Spleen (tissue), 11 donors: ENCODE data around the gene DYSF. TPM values are rescaled to one million over a fixed set of nuclear protein-coding genes. Genes with fewer than 3 reads are reported as not detected.

Source experiments
- DNase-seq: peaks from one replicate; pipeline ENCODE4 v3.0.0-alpha.2; 2020
- H3K27ac ChIP-seq, 8 donors: fragments of 200-600 bp; sonication (generic) in 7 of 8; 1 replicate in 4 of 8; 2 replicates in 4 of 8; pipeline versions ENCODE4 v1.5.0 to v1.8.0; 2016 to 2021; ENCODE audit warnings: inconsistent platforms in 4 of 8, mild to moderate bottlenecking in 4 of 8, moderate library complexity in 1 of 8
- H3K27me3 ChIP-seq, 7 donors: fragments of 200-600 bp; sonication (generic) in 6 of 7; replicated peaks in 1 of 7; 1 replicate in 4 of 7; 2 replicates in 3 of 7; pipeline versions ENCODE4 v1.5.0 to v1.8.0; 2016 to 2021; ENCODE audit warnings: inconsistent platforms in 3 of 7, mild to moderate bottlenecking in 1 of 7
- H3K36me3 ChIP-seq, 6 donors: fragments of 200-600 bp; sonication (generic) in 5 of 6; 1 replicate in 4 of 6; 2 replicates in 2 of 6; pipeline versions ENCODE4 v1.5.0 to v1.8.0; 2016 to 2021; ENCODE audit warnings: inconsistent platforms in 2 of 6
- H3K4me1 ChIP-seq, 6 donors: fragments of 200-600 bp; sonication (generic) in 5 of 6; 1 replicate in 3 of 6; 2 replicates in 3 of 6; pipeline versions ENCODE4 v1.5.0 to v1.8.0; 2016 to 2021; ENCODE audit warnings: inconsistent platforms in 3 of 6
- H3K4me3 ChIP-seq, 8 donors: fragments of 200-600 bp; sonication (generic) in 7 of 8; 1 replicate in 4 of 8; 2 replicates in 4 of 8; pipeline versions ENCODE4 v1.5.0 to v1.8.0; 2016 to 2021; ENCODE audit warnings: inconsistent platforms in 4 of 8, mild to moderate bottlenecking in 4 of 8, moderate library complexity in 2 of 8
- H3K9me3 ChIP-seq, 8 donors: fragments of 200-600 bp; sonication (generic) in 7 of 8; 1 replicate in 4 of 8; 2 replicates in 4 of 8; pipeline versions ENCODE4 v1.5.0 to v1.8.0; 2016 to 2021; ENCODE audit warnings: inconsistent platforms in 4 of 8
- POLR2A ChIP-seq, 3 donors: fragments of 450-650 bp; IDR thresholded peaks; one replicate each; pipeline ENCODE4 v1.5.1; 2017; ENCODE audit warnings: antibody characterized with exemption in 3 of 3, mild to moderate bottlenecking in 1 of 3
- POLR2AphosphoS5 ChIP-seq, 3 donors: sonication (generic); formaldehyde crosslinking; IDR thresholded peaks; one replicate each; pipeline ENCODE4 v1.5.1; 2017; ENCODE audit warnings: antibody characterized with exemption in 3 of 3
- WGBS, 5 donors: extraction: QIAGEN DNeasy Blood & Tissue Kit in 3 of 5; methylation state at CpG; one replicate each; pipeline versions ENCODE4 v1.1.5 to v1.1.7; 2013 to 2018; 5-methylcytosine and 5-hydroxymethylcytosine counted together
- intact Hi-C: fragments of 100-400 bp; cut with DNase I; formaldehyde crosslinking; loops from one replicate; pipeline ENCODE4 v1.15.0; 2023; ENCODE audit warnings: low total_unique reads
- polyA plus RNA-seq, 3 donors: library from polyadenylated mRNA; stranded (reverse); fragments of 200-250 nt; gene quantifications; one replicate each; pipeline ENCODE4 v1.2.1, GENCODE V29; 2013
- total RNA-seq, 7 donors: library from RNA; depleted of rRNA in 3 of 7; stranded (reverse); fragments of >200 nt in 3 of 7; fragmentation: NEBNext Ultra II Directional in 4 of 7; extraction: Animal tissue kit (Norgen Biotek cat#: 25700) in 4 of 7; gene quantifications; one replicate each; pipeline versions ENCODE4 v1.1.0 to v1.2.1, GENCODE V29; 2016 to 2021
- TF ChIP-seq, protein P1 (sequence below), 11 experiments: fragments of 200-600 bp in 7 of 11; fragments of 450-650 bp in 4 of 11; sonication (generic) in 4 of 11; IDR thresholded peaks in 8 of 11; conservative IDR thresholded peaks in 3 of 11; 1 replicate in 7 of 11; 2 replicates in 4 of 11; pipeline versions ENCODE4 v1.4.0 to v1.8.0; 2016 to 2021; ENCODE audit warnings: antibody characterized with exemption in 11 of 11, inconsistent platforms in 4 of 11, mild to moderate bottlenecking in 1 of 11
- donor health status: healthy with polysubstance abuse.
- donor health status: DM: no; HTN: no; CAD: no; lungs with moderate emphysema.
- donor health status: DM: no; HTN: no; CAD: no.
- donor health status: Bipolar disorder and iron deficiency.
- donor health status: healthy.
- donor health status: DM: no; HTN: no; CAD: no.
- donor health status: DM: yes; HTN: yes; CAD: no.

The DYSF gene
- total and polyA plus RNA-seq, 10 donors = 4.0 to 287 (median 124) TPM

DNA sequence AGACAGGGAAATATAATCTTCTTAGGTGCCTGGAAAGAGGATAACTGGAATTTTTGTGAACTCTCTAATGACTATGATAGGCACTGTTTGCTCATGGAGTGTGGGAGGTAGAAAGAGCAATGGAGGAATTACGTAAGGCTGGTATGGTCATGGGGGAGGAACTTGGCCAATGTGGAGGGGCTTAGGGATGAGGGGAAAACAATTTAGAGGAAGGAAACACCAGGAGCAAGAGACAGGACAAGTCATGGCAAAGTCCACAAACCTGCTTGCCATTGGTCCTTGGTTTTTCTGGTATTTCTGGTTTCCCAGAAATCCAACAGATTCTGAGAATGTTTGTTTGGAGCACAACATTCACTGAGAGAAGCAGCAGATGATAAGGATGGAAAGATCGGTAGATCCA is 274.2 kb downstream of the DYSF start:
- WGBS, 5 donors = 79 to 89% (median 88%) methylated on average over 2 of the region's 2 CpGs
- H3K27ac ChIP-seq = no peak overlapping the region
- no peaks in the 10 kb centered on the region for H3K27me3 ChIP-seq
- no peaks in the 10 kb centered on the region for H3K4me1 ChIP-seq
- DNase-seq = no peak
- TF ChIP-seq POLR2AphosphoS5 (IDR thresholded peaks at IDR 0.05) = no peak
- TF ChIP-seq POLR2A (IDR thresholded peaks at IDR 0.05) = no peak
- TF ChIP-seq, protein P1, sequence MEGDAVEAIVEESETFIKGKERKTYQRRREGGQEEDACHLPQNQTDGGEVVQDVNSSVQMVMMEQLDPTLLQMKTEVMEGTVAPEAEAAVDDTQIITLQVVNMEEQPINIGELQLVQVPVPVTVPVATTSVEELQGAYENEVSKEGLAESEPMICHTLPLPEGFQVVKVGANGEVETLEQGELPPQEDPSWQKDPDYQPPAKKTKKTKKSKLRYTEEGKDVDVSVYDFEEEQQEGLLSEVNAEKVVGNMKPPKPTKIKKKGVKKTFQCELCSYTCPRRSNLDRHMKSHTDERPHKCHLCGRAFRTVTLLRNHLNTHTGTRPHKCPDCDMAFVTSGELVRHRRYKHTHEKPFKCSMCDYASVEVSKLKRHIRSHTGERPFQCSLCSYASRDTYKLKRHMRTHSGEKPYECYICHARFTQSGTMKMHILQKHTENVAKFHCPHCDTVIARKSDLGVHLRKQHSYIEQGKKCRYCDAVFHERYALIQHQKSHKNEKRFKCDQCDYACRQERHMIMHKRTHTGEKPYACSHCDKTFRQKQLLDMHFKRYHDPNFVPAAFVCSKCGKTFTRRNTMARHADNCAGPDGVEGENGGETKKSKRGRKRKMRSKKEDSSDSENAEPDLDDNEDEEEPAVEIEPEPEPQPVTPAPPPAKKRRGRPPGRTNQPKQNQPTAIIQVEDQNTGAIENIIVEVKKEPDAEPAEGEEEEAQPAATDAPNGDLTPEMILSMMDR (IDR thresholded peaks at IDR 0.05 in 8 of 11, conservative IDR thresholded peaks at IDR 0.05 in 3 of 11) = no peak
- intact Hi-C loops = no loop called here
- H3K4me3 ChIP-seq = no peak overlapping the region
- H3K36me3 ChIP-seq = no peaks in the 10 kb centered on the region
- peaks cover 0 to 24% (median 16%) of the 10 kb centered on the region in 8 donors for H3K9me3 ChIP-seq

DNA sequence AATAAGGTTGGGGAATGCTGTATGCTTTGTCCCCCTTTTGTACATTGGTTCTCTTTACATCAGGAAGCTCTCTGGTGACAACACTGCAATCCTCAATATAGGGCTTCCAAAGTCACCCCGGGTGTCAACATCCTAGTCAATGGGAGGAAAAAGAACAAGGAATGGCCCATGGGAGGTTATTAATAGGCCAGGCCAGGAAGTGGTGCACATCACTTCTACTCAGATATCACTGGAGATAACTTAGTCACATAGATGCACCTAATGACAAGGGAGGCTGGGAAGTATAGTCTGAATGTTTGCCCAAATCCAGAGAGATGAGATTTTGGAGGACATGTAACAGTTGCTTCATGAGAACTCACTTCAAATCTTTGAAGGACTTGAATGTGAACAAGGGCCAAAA is 274.7 kb downstream of the DYSF start:
- 73 to 87% (median 76%) methylated on average over 1 of the region's 1 CpG for WGBS, 5 donors
- Histone ChIP-seq H3K36me3 (no peaks in the 10 kb centered on the region), H3K4me1 (no peaks in the 10 kb centered on the region), H3K4me3 (no peak overlapping the region), H3K9me3 (peaks cover 0 to 24% (median 16%) of the 10 kb centered on the region in 8 donors), H3K27me3 (no peaks in the 10 kb centered on the region), H3K27ac (no peak overlapping the region)
- DNase-seq = no peak
- TF ChIP-seq POLR2A (IDR thresholded peaks at IDR 0.05) (no peak), POLR2AphosphoS5 (IDR thresholded peaks at IDR 0.05) (no peak)
- intact Hi-C loops = no loop called here

DNA sequence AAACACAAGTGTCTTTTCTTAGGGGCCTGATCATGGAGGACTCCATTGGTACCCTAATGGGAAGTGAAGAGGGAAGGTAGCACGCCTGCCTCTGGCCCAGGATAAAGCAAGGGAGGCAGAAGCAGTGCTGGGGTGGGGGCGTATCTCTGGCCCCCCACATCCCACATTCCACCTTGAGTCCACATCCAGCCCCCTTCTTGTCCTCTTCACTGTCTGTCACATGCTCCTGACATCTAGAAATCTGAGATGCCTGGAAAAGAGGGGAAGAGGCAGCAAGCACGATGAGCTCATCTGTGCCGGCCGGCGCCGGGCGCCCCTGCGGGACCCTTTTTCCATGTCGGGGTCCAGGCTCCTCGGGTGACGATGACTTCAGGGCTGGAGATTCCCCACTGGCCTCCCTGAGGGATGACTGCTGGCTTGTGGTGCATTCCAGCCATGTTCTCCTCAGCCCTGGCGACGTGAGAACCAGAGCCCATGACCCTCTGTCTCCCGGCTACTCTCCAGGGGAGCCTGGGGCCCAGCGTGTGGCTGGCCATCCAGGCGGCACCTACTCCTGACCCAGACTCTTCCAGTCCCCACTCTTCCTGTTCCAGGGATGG is 277.5 kb downstream of the DYSF start:
- Histone ChIP-seq H3K36me3 (no peaks in the 10 kb centered on the region), H3K9me3 (peaks cover 0 to 6% (median 0%) of the 10 kb centered on the region in 8 donors), H3K4me1 (no peaks in the 10 kb centered on the region), H3K27me3 (peaks cover 0 to 3% (median 0%) of the 10 kb centered on the region in 7 donors), H3K4me3 (no peak overlapping the region), H3K27ac (no peak overlapping the region)
- TF ChIP-seq, protein P1 (IDR thresholded peaks at IDR 0.05 in 8 of 11, conservative IDR thresholded peaks at IDR 0.05 in 3 of 11) = no peak
- no peak for TF ChIP-seq POLR2A (IDR thresholded peaks at IDR 0.05)
- 89 to 93% (median 91%) methylated on average over 15 to 17 of the region's 17 CpGs for WGBS, 5 donors
- no peak for DNase-seq
- intact Hi-C loops = no loop called here

DNA sequence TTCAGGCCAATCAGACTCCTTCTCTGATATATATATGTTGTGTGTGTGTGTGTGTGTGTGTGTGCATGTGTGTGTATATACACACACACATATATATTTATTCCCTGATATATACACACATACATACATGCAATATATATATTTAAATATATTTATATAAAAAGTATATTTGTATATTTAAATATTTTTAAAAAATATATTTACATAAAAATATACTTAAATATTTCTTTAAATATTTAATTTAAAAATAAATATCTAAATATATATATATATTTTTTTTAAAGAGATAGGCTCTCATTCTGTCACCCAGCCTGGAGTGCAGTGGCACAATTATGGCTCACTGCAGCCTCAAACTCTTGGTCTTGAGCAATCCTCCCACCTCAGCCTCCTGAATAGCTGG is 281.3 kb downstream of the DYSF start:
- H3K27me3 ChIP-seq = peaks cover 0 to 12% (median 0%) of the 10 kb centered on the region in 7 donors
- no peak overlapping the region for H3K27ac ChIP-seq
- intact Hi-C loops = no loop called here
- H3K36me3 ChIP-seq = no peaks in the 10 kb centered on the region
- H3K9me3 ChIP-seq = peaks cover 0 to 5% (median 0%) of the 10 kb centered on the region in 8 donors
- H3K4me3 ChIP-seq = no peak overlapping the region
- TF ChIP-seq POLR2AphosphoS5 (IDR thresholded peaks at IDR 0.05) = no peak
- TF ChIP-seq, protein P1 (IDR thresholded peaks at IDR 0.05 in 8 of 11, conservative IDR thresholded peaks at IDR 0.05 in 3 of 11) = no peak
- no peak for TF ChIP-seq POLR2A (IDR thresholded peaks at IDR 0.05)
- no peaks in the 10 kb centered on the region for H3K4me1 ChIP-seq
- no peak for DNase-seq
